Mucosa of descending colon (tissue), 3 donors: ENCODE measurements around the gene LCN12. TPM values are rescaled to one million over a fixed set of nuclear protein-coding genes. Genes with fewer than 3 reads are reported as not detected.
A peak's percentile ranks its signal among the peaks of the same experiment; 100 is the strongest.

ENCODE experiments used
- ATAC-seq: fragments of 200-7000 bp; cut with Tn5 transposase; one replicate; pipeline ENCODE4 v1.9.1; 2020; ENCODE audit warnings: mild to moderate bottlenecking, moderate library complexity
- DNase-seq, 3 donors: peaks; one replicate each; pipeline ENCODE4 v3.0.0-alpha.2; 2020
- H3K36me3 ChIP-seq: fragments of 200-600 bp; one replicate; pipeline ENCODE4 v1.8.0; 2021; ENCODE audit warnings: low read depth, mild to moderate bottlenecking
- H3K4me1 ChIP-seq: fragments of 200-600 bp; one replicate; pipeline ENCODE4 v1.8.0; 2021; ENCODE audit warnings: low read depth, mild to moderate bottlenecking
- H3K4me3 ChIP-seq: fragments of 200-600 bp; one replicate; pipeline ENCODE4 v1.8.0; 2021; ENCODE audit warnings: mild to moderate bottlenecking
- H3K9me3 ChIP-seq: fragments of 200-600 bp; one replicate; pipeline ENCODE4 v1.8.0; 2021; ENCODE audit warnings: mild to moderate bottlenecking
- intact Hi-C, 2 donors: fragments of 100-400 bp; cut with DNase I in 1 of 2; cut with micrococcal nuclease in 1 of 2; formaldehyde crosslinking; loops; one replicate each; pipeline versions ENCODE4 v1.11.0 to v1.11.1; 2022; cut with DNase I, micrococcal nuclease
- total RNA-seq, 3 donors: library from RNA; stranded (reverse); fragmentation: NEBNext Ultra II Directional in 2 of 3; extraction: Animal tissue kit (Norgen Biotek cat#: 25700) in 2 of 3; gene quantifications; one replicate each; pipeline versions ENCODE4 v1.2.1 to v1.2.4, GENCODE V29; 2021 to 2023
- TF ChIP-seq, protein P1 (sequence below): fragments of 200-600 bp; IDR thresholded peaks from one replicate; pipeline ENCODE4 v1.8.0; 2022; ENCODE audit warnings: antibody characterized with exemption, mild to moderate bottlenecking
- donor health status: DM: no; HTN: no; CAD: no; lungs with moderate emphysema.
- donor health status: DM: no; HTN: no; CAD: no.
- donor health status: DM: no; HTN: yes; CAD: no.

LCN12 gene
- total RNA-seq, 3 donors from 2014 or later, result 6.8 to 10.7 (median 7.6) TPM

GRCh38 chr9:136985027-136985602, 33.0 kb downstream of the LCN12 start:
- ATAC-seq, result peak; percentile 5
- H3K4me1 ChIP-seq, result no peaks in the 10 kb centered on the region
- no peak for DNase-seq
- intact Hi-C loops, result no loop called here
- H3K36me3 ChIP-seq, result no peaks in the 10 kb centered on the region
- TF ChIP-seq, protein P1, sequence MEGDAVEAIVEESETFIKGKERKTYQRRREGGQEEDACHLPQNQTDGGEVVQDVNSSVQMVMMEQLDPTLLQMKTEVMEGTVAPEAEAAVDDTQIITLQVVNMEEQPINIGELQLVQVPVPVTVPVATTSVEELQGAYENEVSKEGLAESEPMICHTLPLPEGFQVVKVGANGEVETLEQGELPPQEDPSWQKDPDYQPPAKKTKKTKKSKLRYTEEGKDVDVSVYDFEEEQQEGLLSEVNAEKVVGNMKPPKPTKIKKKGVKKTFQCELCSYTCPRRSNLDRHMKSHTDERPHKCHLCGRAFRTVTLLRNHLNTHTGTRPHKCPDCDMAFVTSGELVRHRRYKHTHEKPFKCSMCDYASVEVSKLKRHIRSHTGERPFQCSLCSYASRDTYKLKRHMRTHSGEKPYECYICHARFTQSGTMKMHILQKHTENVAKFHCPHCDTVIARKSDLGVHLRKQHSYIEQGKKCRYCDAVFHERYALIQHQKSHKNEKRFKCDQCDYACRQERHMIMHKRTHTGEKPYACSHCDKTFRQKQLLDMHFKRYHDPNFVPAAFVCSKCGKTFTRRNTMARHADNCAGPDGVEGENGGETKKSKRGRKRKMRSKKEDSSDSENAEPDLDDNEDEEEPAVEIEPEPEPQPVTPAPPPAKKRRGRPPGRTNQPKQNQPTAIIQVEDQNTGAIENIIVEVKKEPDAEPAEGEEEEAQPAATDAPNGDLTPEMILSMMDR, result no peak
- H3K9me3 ChIP-seq, result no peaks in the 10 kb centered on the region
- H3K4me3 ChIP-seq, result no peak overlapping the region

GRCh38 chr9:136985853-136986252, 33.8 kb downstream of the LCN12 start:
- DNase-seq, result no peak
- Histone ChIP-seq H3K4me3 (no peak overlapping the region), H3K4me1 (no peaks in the 10 kb centered on the region), H3K36me3 (no peaks in the 10 kb centered on the region), H3K9me3 (no peaks in the 10 kb centered on the region)
- intact Hi-C loops, result no loop called here
- ATAC-seq, result no peak
- TF ChIP-seq, protein P1, result no peak

DNA sequence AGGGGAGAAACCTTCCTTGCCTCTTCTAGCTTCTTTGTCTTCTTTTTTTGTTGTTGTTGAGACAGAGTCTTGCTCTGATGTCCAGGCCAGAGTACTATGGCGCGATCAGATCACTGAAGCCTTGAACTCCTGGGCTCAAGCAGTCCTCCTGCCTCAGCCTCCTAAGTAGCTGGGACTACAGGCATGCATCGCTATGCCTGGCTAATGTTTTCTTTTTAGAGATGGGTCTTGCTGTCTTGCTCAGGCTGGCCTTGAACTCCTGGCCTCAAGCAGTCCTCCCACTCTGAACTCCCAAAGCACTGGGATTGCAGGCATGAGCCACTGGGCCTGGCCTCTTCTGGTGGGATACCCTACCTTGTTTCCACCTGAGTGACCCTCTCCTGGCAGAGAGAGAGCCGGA, 36.8 kb downstream of the LCN12 start:
- no peak for ATAC-seq
- intact Hi-C loops, result no loop called here
- no peak overlapping the region for H3K4me3 ChIP-seq
- H3K36me3 ChIP-seq, result no peaks in the 10 kb centered on the region
- DNase-seq, result no peak
- TF ChIP-seq, protein P1, result no peak
- peaks cover 13% of the 10 kb centered on the region for H3K4me1 ChIP-seq
- H3K9me3 ChIP-seq, result no peaks in the 10 kb centered on the region

DNA sequence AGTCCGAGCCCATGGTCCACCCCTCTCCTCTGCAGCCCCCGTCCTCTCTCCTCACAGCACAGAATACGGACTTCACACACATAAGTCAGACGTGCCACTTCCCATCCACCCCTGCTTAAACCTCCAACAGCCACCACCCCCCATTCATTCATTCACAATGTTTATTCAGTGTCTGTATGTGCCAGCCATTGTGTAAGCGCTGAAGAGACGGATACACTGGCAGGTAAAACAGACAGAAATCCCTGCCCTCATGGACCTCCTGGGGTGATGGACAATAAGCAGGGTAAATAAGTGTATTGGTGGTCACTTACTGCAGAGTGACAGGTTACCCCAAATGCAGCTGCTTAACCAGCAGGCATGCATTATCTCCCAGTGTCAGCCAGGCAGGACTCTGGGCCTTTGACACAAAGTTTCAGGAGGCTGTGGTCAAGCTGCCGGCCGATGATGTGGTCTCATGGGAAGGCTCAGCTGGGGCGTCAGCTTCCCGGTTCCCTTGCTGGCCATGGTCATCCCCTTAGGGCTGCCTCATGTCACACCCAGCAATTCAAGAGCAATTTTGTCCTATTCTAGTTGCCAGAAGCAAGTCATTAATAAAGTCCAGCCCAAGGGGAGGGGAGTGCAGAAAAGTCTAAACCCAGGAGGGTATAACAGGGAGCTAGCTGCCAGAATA, 38.3 kb downstream of the LCN12 start:
- DNase-seq, result no peak
- no peaks in the 10 kb centered on the region for H3K36me3 ChIP-seq
- no peaks in the 10 kb centered on the region for H3K9me3 ChIP-seq
- peaks cover 23% of the 10 kb centered on the region for H3K4me1 ChIP-seq
- TF ChIP-seq, protein P1, result no peak
- intact Hi-C loops, result no loop called here
- no peak for ATAC-seq
- H3K4me3 ChIP-seq, result no peak overlapping the region

GRCh38 chr9:136991993-136992818, 40.1 kb downstream of the LCN12 start, which contains the start of gene PAXX:
TSS of gene PAXX (plus strand) at chr9:136992422. CDS start at chr9:136992444, 22 bp downstream.
- ATAC-seq (peak; percentile 91), DNase-seq (peak; percentile 96 to 97 (median 97))
- Histone ChIP-seq H3K4me3 (peak within 1 kb of the TSS; percentile 36), H3K4me1 (peaks cover 41% of the 10 kb centered on the region), H3K36me3 (no peaks in the 10 kb centered on the region), H3K9me3 (no peaks in the 10 kb centered on the region)
- TF ChIP-seq, protein P1, result no peak
- intact Hi-C loops, result no loop called here
